ENCODE measurements around the gene C2orf69. TPM values are rescaled to one million over a fixed set of nuclear protein-coding genes. Genes with fewer than 3 reads are reported as not detected.

Gene C2orf69
- total RNA-seq, 1 experiment from 2014 or later: 29.9 TPM

DNA sequence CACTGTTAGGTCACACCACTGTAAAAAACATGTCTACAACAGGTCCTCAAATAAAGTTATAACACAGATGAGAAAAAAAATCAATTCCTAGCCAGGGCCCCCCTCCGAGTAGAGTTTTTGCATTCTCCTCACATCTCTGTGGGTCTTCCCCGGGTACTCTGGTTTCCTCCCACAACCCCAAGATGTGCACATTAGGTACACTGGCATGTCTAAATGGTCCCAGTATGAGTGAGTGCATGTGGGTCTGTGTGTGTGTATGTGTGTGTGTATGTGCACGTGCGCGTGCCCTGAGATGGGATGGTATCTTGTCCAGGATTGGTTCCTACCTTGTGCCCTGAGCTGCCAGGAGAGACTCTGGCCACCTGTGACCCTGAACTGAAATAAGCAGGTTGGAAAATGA is 39.3 kb downstream of the C2orf69 start:
- Mint-ChIP-seq H3K4me1 (peaks cover 9% of the 10 kb centered on the region), H3K36me3 (peaks cover 28% of the 10 kb centered on the region), H3K4me3 (no peak overlapping the region), H3K27me3 (ENCODE audit: low read depth) (no peaks in the 10 kb centered on the region), H3K9me3 (no peaks in the 10 kb centered on the region), H3K27ac (peak overlapping the region; percentile 53; the same call in 1 of the 2 replicates)
- ATAC-seq (no peak), DNase-seq (ENCODE audit: low spot score) (no peak)
- POLR2A ChIA-PET: no interaction called here
- TF ChIP-seq ZNF263 (CRISPR knock-in tag; IDR thresholded peaks at IDR 0.05; ENCODE audit: low read depth) (no peak), JUN (CRISPR knock-in tag; IDR thresholded peaks at IDR 0.05) (no peak), NFATC4 (CRISPR knock-in tag; IDR thresholded peaks at IDR 0.05) (no peak), FOXK1 (CRISPR knock-in tag; IDR thresholded peaks at IDR 0.05) (no peak), SMAD3 (CRISPR knock-in tag; IDR thresholded peaks at IDR 0.05; ENCODE audit: borderline replicate concordance) (no peak), FOXJ3 (CRISPR knock-in tag; IDR thresholded peaks at IDR 0.05; ENCODE audit: borderline replicate concordance) (no peak), ZNF416 (CRISPR knock-in tag; IDR thresholded peaks at IDR 0.05) (no peak), TEAD1 (CRISPR knock-in tag; IDR thresholded peaks at IDR 0.05) (no peak), PRRX2 (CRISPR knock-in tag; IDR thresholded peaks at IDR 0.05) (no peak), ZBTB21 (CRISPR knock-in tag; IDR thresholded peaks at IDR 0.05; ENCODE audit: borderline replicate concordance) (no peak)
- TF ChIP-seq, protein P1, sequence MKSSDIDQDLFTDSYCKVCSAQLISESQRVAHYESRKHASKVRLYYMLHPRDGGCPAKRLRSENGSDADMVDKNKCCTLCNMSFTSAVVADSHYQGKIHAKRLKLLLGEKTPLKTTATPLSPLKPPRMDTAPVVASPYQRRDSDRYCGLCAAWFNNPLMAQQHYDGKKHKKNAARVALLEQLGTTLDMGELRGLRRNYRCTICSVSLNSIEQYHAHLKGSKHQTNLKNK (CRISPR knock-in tag; IDR thresholded peaks at IDR 0.05): no peak
- TF ChIP-seq, protein P2, sequence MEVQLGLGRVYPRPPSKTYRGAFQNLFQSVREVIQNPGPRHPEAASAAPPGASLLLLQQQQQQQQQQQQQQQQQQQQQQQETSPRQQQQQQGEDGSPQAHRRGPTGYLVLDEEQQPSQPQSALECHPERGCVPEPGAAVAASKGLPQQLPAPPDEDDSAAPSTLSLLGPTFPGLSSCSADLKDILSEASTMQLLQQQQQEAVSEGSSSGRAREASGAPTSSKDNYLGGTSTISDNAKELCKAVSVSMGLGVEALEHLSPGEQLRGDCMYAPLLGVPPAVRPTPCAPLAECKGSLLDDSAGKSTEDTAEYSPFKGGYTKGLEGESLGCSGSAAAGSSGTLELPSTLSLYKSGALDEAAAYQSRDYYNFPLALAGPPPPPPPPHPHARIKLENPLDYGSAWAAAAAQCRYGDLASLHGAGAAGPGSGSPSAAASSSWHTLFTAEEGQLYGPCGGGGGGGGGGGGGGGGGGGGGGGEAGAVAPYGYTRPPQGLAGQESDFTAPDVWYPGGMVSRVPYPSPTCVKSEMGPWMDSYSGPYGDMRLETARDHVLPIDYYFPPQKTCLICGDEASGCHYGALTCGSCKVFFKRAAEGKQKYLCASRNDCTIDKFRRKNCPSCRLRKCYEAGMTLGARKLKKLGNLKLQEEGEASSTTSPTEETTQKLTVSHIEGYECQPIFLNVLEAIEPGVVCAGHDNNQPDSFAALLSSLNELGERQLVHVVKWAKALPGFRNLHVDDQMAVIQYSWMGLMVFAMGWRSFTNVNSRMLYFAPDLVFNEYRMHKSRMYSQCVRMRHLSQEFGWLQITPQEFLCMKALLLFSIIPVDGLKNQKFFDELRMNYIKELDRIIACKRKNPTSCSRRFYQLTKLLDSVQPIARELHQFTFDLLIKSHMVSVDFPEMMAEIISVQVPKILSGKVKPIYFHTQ (CRISPR knock-in tag; IDR thresholded peaks at IDR 0.05): no peak
- TF ChIP-seq, protein P3, sequence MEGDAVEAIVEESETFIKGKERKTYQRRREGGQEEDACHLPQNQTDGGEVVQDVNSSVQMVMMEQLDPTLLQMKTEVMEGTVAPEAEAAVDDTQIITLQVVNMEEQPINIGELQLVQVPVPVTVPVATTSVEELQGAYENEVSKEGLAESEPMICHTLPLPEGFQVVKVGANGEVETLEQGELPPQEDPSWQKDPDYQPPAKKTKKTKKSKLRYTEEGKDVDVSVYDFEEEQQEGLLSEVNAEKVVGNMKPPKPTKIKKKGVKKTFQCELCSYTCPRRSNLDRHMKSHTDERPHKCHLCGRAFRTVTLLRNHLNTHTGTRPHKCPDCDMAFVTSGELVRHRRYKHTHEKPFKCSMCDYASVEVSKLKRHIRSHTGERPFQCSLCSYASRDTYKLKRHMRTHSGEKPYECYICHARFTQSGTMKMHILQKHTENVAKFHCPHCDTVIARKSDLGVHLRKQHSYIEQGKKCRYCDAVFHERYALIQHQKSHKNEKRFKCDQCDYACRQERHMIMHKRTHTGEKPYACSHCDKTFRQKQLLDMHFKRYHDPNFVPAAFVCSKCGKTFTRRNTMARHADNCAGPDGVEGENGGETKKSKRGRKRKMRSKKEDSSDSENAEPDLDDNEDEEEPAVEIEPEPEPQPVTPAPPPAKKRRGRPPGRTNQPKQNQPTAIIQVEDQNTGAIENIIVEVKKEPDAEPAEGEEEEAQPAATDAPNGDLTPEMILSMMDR (IDR thresholded peaks at IDR 0.05): no peak
- TF ChIP-seq, protein P4, sequence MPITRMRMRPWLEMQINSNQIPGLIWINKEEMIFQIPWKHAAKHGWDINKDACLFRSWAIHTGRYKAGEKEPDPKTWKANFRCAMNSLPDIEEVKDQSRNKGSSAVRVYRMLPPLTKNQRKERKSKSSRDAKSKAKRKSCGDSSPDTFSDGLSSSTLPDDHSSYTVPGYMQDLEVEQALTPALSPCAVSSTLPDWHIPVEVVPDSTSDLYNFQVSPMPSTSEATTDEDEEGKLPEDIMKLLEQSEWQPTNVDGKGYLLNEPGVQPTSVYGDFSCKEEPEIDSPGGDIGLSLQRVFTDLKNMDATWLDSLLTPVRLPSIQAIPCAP (CRISPR knock-in tag; IDR thresholded peaks at IDR 0.05): no peak
- TF ChIP-seq, protein P5, sequence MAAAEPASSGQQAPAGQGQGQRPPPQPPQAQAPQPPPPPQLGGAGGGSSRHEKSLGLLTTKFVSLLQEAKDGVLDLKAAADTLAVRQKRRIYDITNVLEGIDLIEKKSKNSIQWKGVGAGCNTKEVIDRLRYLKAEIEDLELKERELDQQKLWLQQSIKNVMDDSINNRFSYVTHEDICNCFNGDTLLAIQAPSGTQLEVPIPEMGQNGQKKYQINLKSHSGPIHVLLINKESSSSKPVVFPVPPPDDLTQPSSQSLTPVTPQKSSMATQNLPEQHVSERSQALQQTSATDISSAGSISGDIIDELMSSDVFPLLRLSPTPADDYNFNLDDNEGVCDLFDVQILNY (CRISPR knock-in tag; IDR thresholded peaks at IDR 0.05): no peak
- TF ChIP-seq, protein P6, sequence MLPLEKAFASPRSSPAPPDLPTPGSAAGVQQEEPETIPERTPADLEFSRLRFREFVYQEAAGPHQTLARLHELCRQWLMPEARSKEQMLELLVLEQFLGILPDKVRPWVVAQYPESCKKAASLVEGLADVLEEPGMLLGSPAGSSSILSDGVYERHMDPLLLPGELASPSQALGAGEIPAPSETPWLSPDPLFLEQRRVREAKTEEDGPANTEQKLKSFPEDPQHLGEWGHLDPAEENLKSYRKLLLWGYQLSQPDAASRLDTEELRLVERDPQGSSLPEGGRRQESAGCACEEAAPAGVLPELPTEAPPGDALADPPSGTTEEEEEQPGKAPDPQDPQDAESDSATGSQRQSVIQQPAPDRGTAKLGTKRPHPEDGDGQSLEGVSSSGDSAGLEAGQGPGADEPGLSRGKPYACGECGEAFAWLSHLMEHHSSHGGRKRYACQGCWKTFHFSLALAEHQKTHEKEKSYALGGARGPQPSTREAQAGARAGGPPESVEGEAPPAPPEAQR (CRISPR knock-in tag; IDR thresholded peaks at IDR 0.05): no peak
- TF ChIP-seq, protein P7, sequence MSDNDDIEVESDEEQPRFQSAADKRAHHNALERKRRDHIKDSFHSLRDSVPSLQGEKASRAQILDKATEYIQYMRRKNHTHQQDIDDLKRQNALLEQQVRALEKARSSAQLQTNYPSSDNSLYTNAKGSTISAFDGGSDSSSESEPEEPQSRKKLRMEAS (CRISPR knock-in tag; IDR thresholded peaks at IDR 0.05): no peak
- CTCF ChIA-PET: no interaction called here

DNA sequence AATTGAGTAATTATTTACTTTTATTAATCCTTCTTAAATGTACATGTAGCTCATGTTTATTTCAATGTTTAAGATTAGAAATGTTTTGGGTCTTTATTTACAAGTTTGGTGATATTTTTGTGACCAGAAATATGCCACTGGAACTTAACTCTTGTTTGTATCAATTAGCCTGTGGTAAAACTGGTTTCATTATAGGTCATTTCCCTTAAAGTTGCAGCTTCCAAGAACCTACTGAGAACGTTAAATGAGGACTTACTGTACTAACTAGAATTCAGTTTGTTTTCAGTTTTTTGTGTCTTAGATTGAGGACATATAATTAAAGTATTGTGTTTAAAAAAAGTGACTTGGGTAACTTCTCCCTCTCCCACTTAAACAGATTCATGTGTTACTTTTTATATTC is 39.9 kb downstream of the C2orf69 start:
- DNase-seq (ENCODE audit: low spot score): no peak
- no peak overlapping the region for H3K27ac Mint-ChIP-seq
- ATAC-seq: no peak
- H3K36me3 Mint-ChIP-seq: peaks cover 23% of the 10 kb centered on the region
- POLR2A ChIA-PET: no interaction called here
- H3K9me3 Mint-ChIP-seq: no peaks in the 10 kb centered on the region
- H3K4me1 Mint-ChIP-seq: peaks cover 9% of the 10 kb centered on the region
- CTCF ChIA-PET: no interaction called here
- H3K4me3 Mint-ChIP-seq: no peak overlapping the region
- no peaks in the 10 kb centered on the region for H3K27me3 Mint-ChIP-seq (ENCODE audit: low read depth)
- TF ChIP-seq, protein P8, sequence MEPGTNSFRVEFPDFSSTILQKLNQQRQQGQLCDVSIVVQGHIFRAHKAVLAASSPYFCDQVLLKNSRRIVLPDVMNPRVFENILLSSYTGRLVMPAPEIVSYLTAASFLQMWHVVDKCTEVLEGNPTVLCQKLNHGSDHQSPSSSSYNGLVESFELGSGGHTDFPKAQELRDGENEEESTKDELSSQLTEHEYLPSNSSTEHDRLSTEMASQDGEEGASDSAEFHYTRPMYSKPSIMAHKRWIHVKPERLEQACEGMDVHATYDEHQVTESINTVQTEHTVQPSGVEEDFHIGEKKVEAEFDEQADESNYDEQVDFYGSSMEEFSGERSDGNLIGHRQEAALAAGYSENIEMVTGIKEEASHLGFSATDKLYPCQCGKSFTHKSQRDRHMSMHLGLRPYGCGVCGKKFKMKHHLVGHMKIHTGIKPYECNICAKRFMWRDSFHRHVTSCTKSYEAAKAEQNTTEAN (CRISPR knock-in tag; IDR thresholded peaks at IDR 0.05): no peak
- TF ChIP-seq, protein P9, sequence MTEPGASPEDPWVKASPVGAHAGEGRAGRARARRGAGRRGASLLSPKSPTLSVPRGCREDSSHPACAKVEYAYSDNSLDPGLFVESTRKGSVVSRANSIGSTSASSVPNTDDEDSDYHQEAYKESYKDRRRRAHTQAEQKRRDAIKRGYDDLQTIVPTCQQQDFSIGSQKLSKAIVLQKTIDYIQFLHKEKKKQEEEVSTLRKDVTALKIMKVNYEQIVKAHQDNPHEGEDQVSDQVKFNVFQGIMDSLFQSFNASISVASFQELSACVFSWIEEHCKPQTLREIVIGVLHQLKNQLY (CRISPR knock-in tag; IDR thresholded peaks at IDR 0.05): no peak
- TF ChIP-seq, protein P10, sequence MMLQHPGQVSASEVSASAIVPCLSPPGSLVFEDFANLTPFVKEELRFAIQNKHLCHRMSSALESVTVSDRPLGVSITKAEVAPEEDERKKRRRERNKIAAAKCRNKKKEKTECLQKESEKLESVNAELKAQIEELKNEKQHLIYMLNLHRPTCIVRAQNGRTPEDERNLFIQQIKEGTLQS (CRISPR knock-in tag; conservative IDR thresholded peaks at IDR 0.05): no peak
- TF ChIP-seq, protein P11, sequence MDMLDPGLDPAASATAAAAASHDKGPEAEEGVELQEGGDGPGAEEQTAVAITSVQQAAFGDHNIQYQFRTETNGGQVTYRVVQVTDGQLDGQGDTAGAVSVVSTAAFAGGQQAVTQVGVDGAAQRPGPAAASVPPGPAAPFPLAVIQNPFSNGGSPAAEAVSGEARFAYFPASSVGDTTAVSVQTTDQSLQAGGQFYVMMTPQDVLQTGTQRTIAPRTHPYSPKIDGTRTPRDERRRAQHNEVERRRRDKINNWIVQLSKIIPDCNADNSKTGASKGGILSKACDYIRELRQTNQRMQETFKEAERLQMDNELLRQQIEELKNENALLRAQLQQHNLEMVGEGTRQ (CRISPR knock-in tag; IDR thresholded peaks at IDR 0.05): no peak
- TF ChIP-seq CREM (CRISPR knock-in tag; IDR thresholded peaks at IDR 0.05) (no peak), TEAD1 (CRISPR knock-in tag; IDR thresholded peaks at IDR 0.05) (no peak)

Data from WTC11 (cell line).